Measurements from ENCODE around the gene PDGFA. TPM values are rescaled to one million over a fixed set of nuclear protein-coding genes. Genes with fewer than 3 reads are reported as not detected.

PDGFA gene
- total RNA-seq, 2 experiments from 2014 or later = 0.50 to 0.79 TPM

DNA sequence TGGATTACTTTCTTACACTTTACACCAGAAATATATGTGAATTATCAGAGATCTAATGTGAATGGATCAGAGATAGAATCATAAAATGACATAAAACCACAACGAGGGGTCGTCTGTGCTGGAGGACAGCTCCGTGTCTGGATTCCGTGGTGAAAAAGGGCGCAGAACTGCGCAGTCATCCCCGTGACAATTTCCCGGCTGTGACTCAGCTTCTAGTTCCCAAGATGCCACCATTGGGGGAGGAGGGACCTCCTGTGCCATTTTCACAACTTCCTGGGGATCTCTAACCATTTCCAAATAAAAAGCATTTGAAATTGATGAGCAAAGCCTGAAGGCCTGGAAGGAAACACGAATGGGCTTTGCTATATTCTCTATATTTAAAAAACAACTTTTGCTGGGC lies 72.1 kb downstream of the PDGFA start:
- ATAC-seq (no peak), DNase-seq (no peak)
- H3K4me3 Mint-ChIP-seq = no peak overlapping the region
- H3K36me3 Mint-ChIP-seq (ENCODE audit: low read depth) = no peaks in the 10 kb centered on the region
- peaks cover 5% of the 10 kb centered on the region for H3K27me3 Mint-ChIP-seq (ENCODE audit: low read depth)
- no peaks in the 10 kb centered on the region for H3K9me3 Mint-ChIP-seq (ENCODE audit: insufficient read depth)
- CTCF ChIA-PET = no interaction called here
- POLR2A ChIA-PET = no interaction called here
- H3K4me1 Mint-ChIP-seq (ENCODE audit: low read depth) = peaks cover 14% of the 10 kb centered on the region
- no peak overlapping the region for H3K27ac Mint-ChIP-seq

Other genes starting within 250 kb of the PDGFA start
- gene FOXL3, start 229.7 kb downstream of the PDGFA start, total RNA-seq = not detected
- gene DNAAF5, start 206.9 kb upstream of the PDGFA start, total RNA-seq = 10 to 100 TPM; 25.5 to 27.0 TPM
- 10 to 100 TPM; 56.5 to 58.2 TPM for gene PRKAR1B, start 207.4 kb upstream of the PDGFA start, total RNA-seq